GM10248 (cell line): ENCODE measurements around the gene LY86.

Source experiments
- CTCF ChIA-PET: fragments of 300-600 bp; sonication (Branson Sonifier 250); formaldehyde crosslinking; extraction: SDS; loops from one replicate; lab custom pipeline; 2021; ENCODE audit warnings: antibody characterized with exemption; lab: Yijun Ruan, JAX
- POLR2A ChIA-PET: fragments of 350-650 bp; sonication (Branson Sonifier 250); formaldehyde crosslinking; extraction: SDS; loops from one replicate; lab custom pipeline; 2020; ENCODE audit warnings: antibody characterized with exemption; lab: Yijun Ruan, JAX
- DNase-seq: peaks from one replicate; pipeline ENCODE4 v3.0.0; 2012; ENCODE audit errors: extremely low spot score
- CTCF ChIP-seq: IDR thresholded peaks from 2 replicates; pipeline ENCODE4 v1.5.1; 2012; ENCODE audit warnings: mild to moderate bottlenecking, low read depth; ENCODE audit errors: extremely low read depth, missing control alignments, control extremely low read depth

The LY86 gene

GRCh38 chr6:6585003-6585311 lies 3.6 kb upstream of the LY86 start:
- DNase-seq, result no peak
- no peak for TF ChIP-seq CTCF
- POLR2A ChIA-PET, result no interaction called here
- CTCF ChIA-PET, result interaction anchor here (1.2 to 4.0 kb wide), 6 partner anchors 10 to 37 kb away, joined by 3 to 21 read pairs (median 8); no protein-coding TSS in a partner anchor

- no peak for TF ChIP-seq CTCF
- no peak for DNase-seq
- POLR2A ChIA-PET, result interaction anchor here (1.7 kb wide), 2 partner anchors 24 to 39 kb away, joined by 4 to 5 read pairs; no protein-coding TSS in a partner anchor
- CTCF ChIA-PET, result interaction anchor here (0.8 to 4.0 kb wide), 9 partner anchors 11 to 487 kb away, joined by 3 to 21 read pairs (median 4); no protein-coding TSS in a partner anchor
Measured at GRCh38 chr6:6586167-6586566, 2.4 kb upstream of the LY86 start.

- ChIA-PET POLR2A (interaction anchor here (0.6 to 1.7 kb wide), 6 partner anchors 11 to 98 kb away, joined by 3 to 5 read pairs (median 3); no protein-coding TSS in a partner anchor), CTCF (interaction anchor here (0.8 to 4.0 kb wide), 12 partner anchors 12 to 487 kb away, joined by 3 to 21 read pairs (median 4); no protein-coding TSS in a partner anchor)
- DNase-seq, result peak; percentile 65
- no peak for TF ChIP-seq CTCF
Measured at GRCh38 chr6:6586671-6587526, 1.6 kb upstream of the LY86 start.

- ChIA-PET POLR2A (interaction anchor here (0.5 to 1.7 kb wide), 5 partner anchors 22 to 1627 kb away, joined by 3 to 5 read pairs (median 4); no protein-coding TSS in a partner anchor), CTCF (interaction anchor here (0.8 to 4.0 kb wide), 7 partner anchors 13 to 97 kb away, joined by 3 to 21 read pairs (median 4); no protein-coding TSS in a partner anchor)
- no peak for DNase-seq
- no peak for TF ChIP-seq CTCF
Measured at GRCh38 chr6:6587696-6588063, 840 bp upstream of the LY86 start.

GRCh38 chr6:6588924-6589709 lies 597 bp downstream of the LY86 start:
- ChIA-PET POLR2A (interaction anchor here (0.7 to 0.8 kb wide), 3 partner anchors 67 to 664 kb away, joined by 3 to 11 read pairs (median 7); no protein-coding TSS in a partner anchor), CTCF (interaction anchor here (0.8 to 4.0 kb wide), 7 partner anchors 13 to 686 kb away, joined by 3 to 19 read pairs (median 3); no protein-coding TSS in a partner anchor)
- no peak for DNase-seq
- TF ChIP-seq CTCF, result no peak

- DNase-seq, result no peak
- TF ChIP-seq CTCF, result no peak
- POLR2A ChIA-PET, result no interaction called here
- CTCF ChIA-PET, result interaction anchor here (1.0 to 1.1 kb wide), 2 partner anchors 20 to 52 kb away, joined by 3 read pairs; no protein-coding TSS in a partner anchor
Measured at GRCh38 chr6:6590530-6590929, 2.0 kb downstream of the LY86 start.
